HG03354 (cell line): ENCODE results near the gene RILPL1.
"Not testable (repeated sequence)": the region's sequence is repeated elsewhere in the genome, so short reads cannot be mapped to it uniquely, and the experiment has no call there.

Source experiments
- ATAC-seq: cut with Tn5 transposase; IDR thresholded peaks from one replicate; pipeline ENCODE4 v1.9.1; 2021; ENCODE audit warnings: mild to moderate bottlenecking; ENCODE audit not compliant: unreplicated experiment, poor library complexity, severe bottlenecking

Gene RILPL1

DNA sequence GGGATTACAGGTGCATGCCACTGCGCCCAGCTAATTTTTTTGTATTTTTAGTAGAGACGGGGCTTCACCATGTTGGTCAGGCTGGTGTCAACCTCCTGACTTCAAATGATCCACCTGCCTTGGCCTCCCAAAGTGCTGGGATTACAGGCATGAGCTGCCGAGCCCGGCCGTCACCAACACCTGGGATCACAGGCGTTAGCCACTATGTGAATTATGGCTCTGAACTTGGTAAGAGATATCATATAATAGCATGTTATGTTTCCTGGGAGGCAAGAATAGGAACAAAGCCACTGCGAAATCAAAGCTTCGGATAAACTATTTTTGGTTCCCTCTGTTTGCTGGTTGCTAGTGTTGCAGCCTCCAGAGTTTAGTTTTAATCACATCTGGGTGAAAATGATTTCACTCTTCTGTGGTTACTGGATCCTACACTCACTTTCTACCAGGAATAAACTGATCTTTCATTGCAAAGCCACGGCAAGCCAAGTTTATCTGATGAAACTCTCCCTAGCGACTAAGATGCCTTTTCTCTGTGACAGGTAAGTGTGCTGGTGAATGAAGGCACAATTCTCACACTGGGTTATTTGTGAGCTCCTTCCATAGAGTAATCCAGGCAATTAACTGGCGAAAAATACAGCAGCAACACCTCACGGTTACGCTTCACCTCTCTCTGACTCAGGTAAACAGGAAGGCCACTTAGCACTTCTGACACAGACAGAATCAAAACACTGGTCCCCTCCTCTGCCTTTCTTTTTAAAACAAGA lies 58.9 kb downstream of the RILPL1 start:
- ATAC-seq, result no peak

GRCh38 chr12:123472438-123472849 lies 61.1 kb downstream of the RILPL1 start:
- no peak for ATAC-seq

GRCh38 chr12:123471374-123472068 lies 62.0 kb downstream of the RILPL1 start:
- no peak for ATAC-seq

GRCh38 chr12:123469978-123470377 lies 63.5 kb downstream of the RILPL1 start:
- ATAC-seq, result no peak

- ATAC-seq, result peak; percentile 68
Observed at GRCh38 chr12:123468786-123469185, 64.7 kb downstream of the RILPL1 start.

GRCh38 chr12:123465084-123465483 lies 68.4 kb downstream of the RILPL1 start:
- no peak for ATAC-seq

GRCh38 chr12:123463174-123463573 lies 70.3 kb downstream of the RILPL1 start:
- not testable (repeated sequence) for ATAC-seq

GRCh38 chr12:123457980-123458779 lies 75.3 kb downstream of the RILPL1 start, which contains the start of gene SNRNP35:
SNRNP35 (plus strand) TSS chr12:123458139; CDS start chr12:123465541, 7,402 bp downstream.
- ATAC-seq, result peak; percentile 68

- ATAC-seq, result no peak
Observed at GRCh38 chr12:123453165-123453564, 80.4 kb downstream of the RILPL1 start.

DNA sequence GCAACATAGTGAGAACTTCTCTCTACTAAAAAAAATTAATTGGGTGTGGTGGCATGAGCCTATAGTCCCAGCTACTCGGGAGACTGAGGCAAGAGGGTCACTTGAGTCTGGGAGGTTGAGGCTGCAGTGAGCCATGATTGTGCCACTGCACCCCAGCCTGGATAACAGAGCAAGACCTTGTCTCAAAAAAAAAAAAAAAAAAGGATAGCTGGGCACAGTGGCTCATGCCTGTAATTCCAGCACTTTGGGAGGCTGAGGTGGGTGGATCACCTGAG lies 81.3 kb downstream of the RILPL1 start:
- not testable (repeated sequence) for ATAC-seq

- ATAC-seq, result no peak
Observed at GRCh38 chr12:123450636-123451035, 82.9 kb downstream of the RILPL1 start.

GRCh38 chr12:123449856-123450255 lies 83.7 kb downstream of the RILPL1 start:
- no peak for ATAC-seq

GRCh38 chr12:123449249-123449733 lies 84.2 kb downstream of the RILPL1 start:
- ATAC-seq, result no peak

DNA sequence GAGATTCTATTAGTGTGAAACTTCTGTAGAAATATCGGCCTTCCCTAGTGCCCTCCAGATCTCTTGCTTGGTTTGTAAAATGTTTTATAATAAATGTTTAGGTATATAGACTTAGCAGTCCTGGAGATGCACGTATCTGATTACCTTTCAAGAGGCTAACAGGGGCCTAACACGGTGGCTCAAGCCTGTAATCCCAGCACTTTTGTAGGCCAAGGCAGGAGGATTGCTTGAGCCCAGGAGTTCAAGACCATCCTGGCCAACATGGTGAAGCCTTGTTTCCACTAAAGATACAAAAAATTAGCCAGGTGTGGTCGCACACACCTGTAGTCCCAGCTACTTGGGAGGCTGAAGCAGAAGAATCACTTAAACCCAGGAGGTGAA lies 87.2 kb downstream of the RILPL1 start:
- ATAC-seq, result no peak

- no peak for ATAC-seq
Observed at GRCh38 chr12:123445388-123446332, 87.9 kb downstream of the RILPL1 start.

- no peak for ATAC-seq
Observed at GRCh38 chr12:123444092-123445026, 89.2 kb downstream of the RILPL1 start.

- ATAC-seq, result no peak
Observed at GRCh38 chr12:123442774-123443173, 90.7 kb downstream of the RILPL1 start.

GRCh38 chr12:123441523-123442164 lies 91.9 kb downstream of the RILPL1 start:
- ATAC-seq, result peak; percentile 51
